SK-N-SH (cell line): ENCODE measurements around the gene COX14. TPM values are rescaled to one million over a fixed set of nuclear protein-coding genes. Genes with fewer than 3 reads are reported as not detected.
A peak's percentile ranks its signal among the peaks of the same experiment; 100 is the strongest.

Source experiments
- CTCF ChIA-PET: fragments of 300-600, 350-600 bp; formaldehyde crosslinking; extraction: SDS; loops from one replicate; lab custom pipeline; 2021; lab: Yijun Ruan, JAX
- POLR2A ChIA-PET: fragments of 350-600 bp; sonication (Branson Sonifier 250); formaldehyde crosslinking; extraction: SDS; loops from one replicate; lab custom pipeline; 2020; ENCODE audit warnings: antibody characterized with exemption, inconsistent platforms; lab: Yijun Ruan, JAX
- DNase-seq: peaks from one replicate; pipeline ENCODE4 v3.0.0; 2012
- H2AFZ ChIP-seq: fragments of 200-600 bp; sonication (generic); 2 replicates; pipeline ENCODE4 v1.8.1; 2016; ENCODE audit warnings: antibody characterized with exemption, mild to moderate bottlenecking, low read depth
- H3F3A ChIP-seq: fragments of 200-600 bp; sonication (generic); replicated peaks from 2 replicates; pipeline ENCODE3; 2016; ENCODE audit warnings: antibody characterized with exemption, mild to moderate bottlenecking; ENCODE audit not compliant: insufficient read depth
- H3K27ac ChIP-seq, 2 experiments: fragments of 200-500 bp in 1 of 2; fragments of 200-600 bp in 1 of 2; sonication (Bioruptor generic) in 1 of 2; sonication (generic), shearing (Covaris generic) in 1 of 2; 2 replicates each; pipeline versions ENCODE4 v1.5.1 to v1.6.1; 2014 to 2016; ENCODE audit warnings: low read depth in 2 of 2, inconsistent platforms in 1 of 2, low read length in 1 of 2, mild to moderate bottlenecking in 1 of 2, mixed read lengths in 1 of 2
- H3K27me3 ChIP-seq: fragments of 200-600 bp; sonication (generic), shearing (Covaris generic); 2 replicates; pipeline ENCODE4 v1.6.1; 2016; ENCODE audit warnings: mixed run types; ENCODE audit not compliant: insufficient read depth
- H3K36me3 ChIP-seq, 2 experiments: fragments of 200-500 bp in 1 of 2; fragments of 200-600 bp in 1 of 2; sonication (Bioruptor generic) in 1 of 2; sonication (generic) in 1 of 2; replicated peaks in 1 of 2; 2 replicates each; pipeline versions ENCODE3 to v1.5.1; 2014 to 2016; ENCODE audit warnings: low read length in 1 of 2, mild to moderate bottlenecking in 1 of 2; ENCODE audit not compliant: insufficient read depth in 2 of 2, control insufficient read depth in 1 of 2
- H3K4me1 ChIP-seq, 2 experiments: fragments of 200-500 bp in 1 of 2; fragments of 200-600 bp in 1 of 2; sonication (Bioruptor generic) in 1 of 2; sonication (generic), shearing (Covaris generic) in 1 of 2; 2 replicates each; pipeline versions ENCODE4 v1.5.1 to v1.6.1; 2014 to 2016; ENCODE audit warnings: low read depth in 1 of 2, low read length in 1 of 2, mixed run types in 1 of 2; ENCODE audit not compliant: insufficient read depth in 2 of 2, control insufficient read depth in 1 of 2
- H3K4me2 ChIP-seq: fragments of 200-600 bp; sonication (generic), shearing (Covaris generic); 2 replicates; pipeline ENCODE4 v1.6.1; 2017; ENCODE audit warnings: mixed run types
- H3K4me3 ChIP-seq, 2 experiments: fragments of 200-500 bp in 1 of 2; fragments of 200-600 bp in 1 of 2; sonication (Bioruptor generic) in 1 of 2; sonication (generic), shearing (Covaris generic) in 1 of 2; 2 replicates each; pipeline versions ENCODE4 v1.5.1 to v1.8.1; 2014 to 2016; ENCODE audit warnings: low read depth in 2 of 2, inconsistent platforms in 1 of 2, low read length in 1 of 2, mild to moderate bottlenecking in 1 of 2, mixed read lengths in 1 of 2, moderate library complexity in 1 of 2
- H3K79me2 ChIP-seq: fragments of 200-600 bp; sonication (generic); 2 replicates; pipeline ENCODE4 v1.8.1; 2017; ENCODE audit warnings: mild to moderate bottlenecking; ENCODE audit not compliant: insufficient read depth
- H3K9ac ChIP-seq: fragments of 200-600 bp; sonication (generic); 2 replicates; pipeline ENCODE4 v1.6.1; 2017; ENCODE audit warnings: mixed run types
- H3K9me2 ChIP-seq: fragments of 200-600 bp; sonication (generic); 2 replicates; pipeline ENCODE4 v1.6.1; 2017; ENCODE audit warnings: mixed run types
- H3K9me3 ChIP-seq: fragments of 200-600 bp; sonication (generic); 2 replicates; pipeline ENCODE4 v1.6.1; 2017; ENCODE audit warnings: mixed run types, mild to moderate bottlenecking, moderate library complexity
- H4K20me1 ChIP-seq: fragments of 200-600 bp; sonication (generic); 2 replicates; pipeline ENCODE4 v1.6.1; 2017; ENCODE audit warnings: mild to moderate bottlenecking, mixed run types; ENCODE audit not compliant: insufficient read depth
- CHD2 ChIP-seq: fragments of 150-350 bp; IDR thresholded peaks from 2 replicates; pipeline ENCODE4 v1.6.1; 2018; ENCODE audit warnings: low read length; ENCODE audit not compliant: partially characterized antibody
- CTCF ChIP-seq: fragments of 200-600 bp; sonication (generic); IDR thresholded peaks from 2 replicates; pipeline ENCODE4 v1.6.1; 2017; ENCODE audit warnings: antibody characterized with exemption, mild to moderate bottlenecking, moderate library complexity
- FOXJ3 ChIP-seq: sonication (generic); formaldehyde crosslinking; IDR thresholded peaks from 2 replicates; pipeline ENCODE4 v1.5.1; 2020; ENCODE audit warnings: mild to moderate bottlenecking, missing genetic modification reagents
- IRF3 ChIP-seq: fragments of 150-350 bp; IDR thresholded peaks from 2 replicates; pipeline ENCODE4 v1.6.1; 2016; ENCODE audit warnings: mild to moderate bottlenecking, low read depth, low read length
- RCOR1 ChIP-seq: fragments of 150-350 bp; IDR thresholded peaks from 2 replicates; pipeline ENCODE4 v1.6.1; 2017; ENCODE audit warnings: antibody characterized with exemption, low read length
- RFX5 ChIP-seq: IDR thresholded peaks from 2 replicates; pipeline ENCODE4 v1.6.1; 2012; ENCODE audit warnings: mild to moderate bottlenecking, improper control_type of control experiment, low read length
- SIN3A ChIP-seq: IDR thresholded peaks from 2 replicates; pipeline ENCODE4 v1.6.1; 2012; ENCODE audit warnings: low read depth, mild to moderate bottlenecking, low read length, moderate library complexity, borderline replicate concordance
- SMC3 ChIP-seq: IDR thresholded peaks from 2 replicates; pipeline ENCODE4 v1.6.1; 2012; ENCODE audit warnings: low read depth, low read length, improper control_type of control experiment
- TAF1 ChIP-seq: IDR thresholded peaks from 2 replicates; pipeline ENCODE4 v1.6.1; 2012; ENCODE audit warnings: low read depth, mild to moderate bottlenecking, low read length, moderate library complexity, borderline replicate concordance
- TEAD4 ChIP-seq: IDR thresholded peaks from 2 replicates; pipeline ENCODE4 v1.4.0; 2012; ENCODE audit warnings: mild to moderate bottlenecking, borderline replicate concordance; ENCODE audit not compliant: insufficient read depth
- WGBS: methylation state at CpG from one replicate; pipeline ENCODE4 v1.1.6; 2017; ENCODE audit warnings: low lambda C conversion rate; 5-methylcytosine and 5-hydroxymethylcytosine counted together
- polyA plus RNA-seq, 3 experiments: library from polyadenylated mRNA; depleted of rRNA; stranded (reverse); fragments of >200 nt; gene quantifications; 2 replicates each; pipeline ENCODE4 v1.2.3, GENCODE V29; 2012
- TF ChIP-seq, protein P1 (sequence below): IDR thresholded peaks from 2 replicates; pipeline ENCODE4; 2012
- TF ChIP-seq, protein P2 (sequence below): IDR thresholded peaks from 2 replicates; pipeline ENCODE4 v1.4.0; 2012; ENCODE audit warnings: low read depth, borderline replicate concordance

Gene COX14
- polyA plus RNA-seq, 1 of the 3 experiments (the other 2 are of a cell fraction) = 204 TPM

DNA sequence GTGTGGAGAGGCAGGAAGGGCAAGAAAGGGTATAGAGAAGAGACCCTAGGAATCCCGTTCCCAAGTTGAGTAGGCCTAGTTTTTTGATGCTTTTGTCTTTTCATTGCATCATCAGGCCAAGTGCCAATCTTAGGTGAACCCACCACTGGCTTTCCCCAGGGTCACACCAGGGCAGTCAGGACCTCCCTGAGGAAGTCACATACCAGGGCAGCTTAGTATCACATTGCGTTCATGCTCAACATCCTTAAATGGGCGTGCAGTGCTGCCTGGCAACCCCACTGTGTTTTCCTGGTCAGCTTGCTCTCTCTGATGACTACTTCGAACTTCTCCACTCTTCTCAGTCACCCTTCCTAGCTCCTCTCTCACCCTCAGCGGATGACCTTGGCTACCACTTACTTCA, 45.6 kb upstream of the COX14 start:
- POLR2A ChIA-PET = no interaction called here
- H3K9ac ChIP-seq = no peak overlapping the region

More for the DNA sequence above, 45.6 kb upstream of the COX14 start:
- Histone ChIP-seq H4K20me1 (no peaks in the 10 kb centered on the region), H3K36me3 (peaks cover 0 to 6% of the 10 kb centered on the region in 2 experiments), H3K79me2 (no peaks in the 10 kb centered on the region), H3K4me2 (peak overlapping the region; percentile 34; the same call in 1 of the 2 replicates), H3K4me3 (no peak overlapping the region), H2AFZ (no peak overlapping the region), H3K27me3 (no peaks in the 10 kb centered on the region), H3K9me3 (no peaks in the 10 kb centered on the region), H3F3A (no peaks in the 10 kb centered on the region), H3K9me2 (no peaks in the 10 kb centered on the region), H3K4me1 (peaks cover 9 to 19% of the 10 kb centered on the region in 2 experiments; a peak in 2 of 4 replicates), H3K27ac (peak overlapping the region in 1 of 2 experiments; percentile 64; a peak in 2 of 4 replicates)
- no peak for TF ChIP-seq SMC3
- no peak for TF ChIP-seq TAF1
- TF ChIP-seq FOXJ3 (CRISPR knock-in tag) = no peak
- TF ChIP-seq, protein P1, sequence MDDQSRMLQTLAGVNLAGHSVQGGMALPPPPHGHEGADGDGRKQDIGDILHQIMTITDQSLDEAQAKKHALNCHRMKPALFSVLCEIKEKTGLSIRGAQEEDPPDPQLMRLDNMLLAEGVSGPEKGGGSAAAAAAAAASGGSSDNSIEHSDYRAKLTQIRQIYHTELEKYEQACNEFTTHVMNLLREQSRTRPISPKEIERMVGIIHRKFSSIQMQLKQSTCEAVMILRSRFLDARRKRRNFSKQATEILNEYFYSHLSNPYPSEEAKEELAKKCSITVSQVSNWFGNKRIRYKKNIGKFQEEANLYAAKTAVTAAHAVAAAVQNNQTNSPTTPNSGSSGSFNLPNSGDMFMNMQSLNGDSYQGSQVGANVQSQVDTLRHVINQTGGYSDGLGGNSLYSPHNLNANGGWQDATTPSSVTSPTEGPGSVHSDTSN = no peak
- TF ChIP-seq TEAD4 = no peak
- no peak for TF ChIP-seq SIN3A
- TF ChIP-seq, protein P2, sequence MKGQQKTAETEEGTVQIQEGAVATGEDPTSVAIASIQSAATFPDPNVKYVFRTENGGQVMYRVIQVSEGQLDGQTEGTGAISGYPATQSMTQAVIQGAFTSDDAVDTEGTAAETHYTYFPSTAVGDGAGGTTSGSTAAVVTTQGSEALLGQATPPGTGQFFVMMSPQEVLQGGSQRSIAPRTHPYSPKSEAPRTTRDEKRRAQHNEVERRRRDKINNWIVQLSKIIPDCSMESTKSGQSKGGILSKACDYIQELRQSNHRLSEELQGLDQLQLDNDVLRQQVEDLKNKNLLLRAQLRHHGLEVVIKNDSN = no peak
- no peak for TF ChIP-seq CHD2
- no peak for TF ChIP-seq CTCF
- TF ChIP-seq RCOR1 = no peak
- TF ChIP-seq IRF3 = no peak
- TF ChIP-seq RFX5 = no peak
- CTCF ChIA-PET = interaction anchor here (0.6 to 37.6 kb wide), 10 partner anchors 6 to 417 kb away, joined by 3 to 1401 read pairs (median 12); partner anchors contain the start of genes AQP5, AQP6 and ASIC1
- DNase-seq = no peak
- WGBS = 47% methylated on average over 5 of the region's 5 CpGs
